ENCODE data around the gene KIF5C.

KIF5C gene

DNA sequence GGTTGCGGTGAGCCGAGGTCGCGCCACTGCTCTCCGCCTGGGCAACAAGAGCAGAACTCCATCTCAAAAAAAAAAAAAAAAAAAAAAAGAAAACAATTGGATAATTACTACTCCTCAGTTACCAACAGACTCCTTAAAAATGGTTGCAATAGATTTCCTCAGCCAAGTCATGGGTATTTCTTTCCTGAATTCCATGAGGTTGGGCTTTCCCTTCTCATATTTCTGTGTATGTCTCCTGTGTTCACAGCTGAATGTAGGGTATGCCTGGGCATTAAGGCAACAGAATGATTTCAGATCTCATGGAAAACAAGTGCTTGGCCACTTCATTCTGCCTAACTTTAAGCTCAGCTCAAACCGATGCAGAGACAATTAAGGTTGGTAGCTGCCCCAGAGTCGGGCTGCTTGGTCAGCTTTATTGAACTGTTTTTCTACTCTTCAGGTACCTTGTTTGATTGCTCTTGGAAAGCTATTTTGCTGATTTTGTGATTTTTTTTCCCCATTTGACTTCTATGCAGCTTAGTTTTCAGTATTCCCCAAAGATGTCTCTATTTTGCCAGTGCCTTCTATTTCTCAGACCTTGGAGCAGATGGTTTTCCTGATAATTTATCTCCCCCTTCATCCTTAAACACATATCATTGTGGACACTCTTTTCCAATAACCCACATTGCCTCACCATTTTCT, 24.8 kb downstream of the KIF5C start:
- H3K4me3 ChIP-seq (replicated peaks; ENCODE audit: low read depth, low read length) = no peak overlapping the region
- DNase-seq (ENCODE audit: extremely low read depth, low read depth) = no peak
- TF ChIP-seq, protein P1, sequence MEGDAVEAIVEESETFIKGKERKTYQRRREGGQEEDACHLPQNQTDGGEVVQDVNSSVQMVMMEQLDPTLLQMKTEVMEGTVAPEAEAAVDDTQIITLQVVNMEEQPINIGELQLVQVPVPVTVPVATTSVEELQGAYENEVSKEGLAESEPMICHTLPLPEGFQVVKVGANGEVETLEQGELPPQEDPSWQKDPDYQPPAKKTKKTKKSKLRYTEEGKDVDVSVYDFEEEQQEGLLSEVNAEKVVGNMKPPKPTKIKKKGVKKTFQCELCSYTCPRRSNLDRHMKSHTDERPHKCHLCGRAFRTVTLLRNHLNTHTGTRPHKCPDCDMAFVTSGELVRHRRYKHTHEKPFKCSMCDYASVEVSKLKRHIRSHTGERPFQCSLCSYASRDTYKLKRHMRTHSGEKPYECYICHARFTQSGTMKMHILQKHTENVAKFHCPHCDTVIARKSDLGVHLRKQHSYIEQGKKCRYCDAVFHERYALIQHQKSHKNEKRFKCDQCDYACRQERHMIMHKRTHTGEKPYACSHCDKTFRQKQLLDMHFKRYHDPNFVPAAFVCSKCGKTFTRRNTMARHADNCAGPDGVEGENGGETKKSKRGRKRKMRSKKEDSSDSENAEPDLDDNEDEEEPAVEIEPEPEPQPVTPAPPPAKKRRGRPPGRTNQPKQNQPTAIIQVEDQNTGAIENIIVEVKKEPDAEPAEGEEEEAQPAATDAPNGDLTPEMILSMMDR (IDR thresholded peaks at IDR 0.05; ENCODE audit: low read depth, low read length, missing control alignments) = no peak

DNA sequence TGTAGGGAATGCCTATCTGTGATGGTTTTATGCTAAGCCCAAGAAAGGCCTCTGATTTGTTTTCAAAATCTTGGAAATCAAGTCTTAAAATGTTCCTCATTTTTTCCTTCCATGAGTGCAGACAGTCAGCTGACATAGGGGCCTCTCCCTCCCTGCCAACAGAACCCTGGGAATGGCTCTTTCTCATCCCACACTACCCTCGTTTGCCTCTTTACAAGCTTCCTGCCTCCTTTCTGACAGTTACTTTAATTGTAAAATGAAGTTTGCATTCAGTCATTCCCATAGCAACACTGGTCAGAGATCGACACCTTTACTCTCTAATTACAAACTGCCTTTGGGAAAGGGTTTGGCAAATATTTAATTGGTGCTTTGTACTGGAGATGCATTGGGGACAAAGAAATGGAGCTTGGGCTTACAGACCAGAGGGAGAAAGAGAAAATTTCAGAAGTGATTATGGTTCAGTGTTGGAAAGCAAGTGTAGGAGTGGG, 25.4 kb downstream of the KIF5C start:
- DNase-seq (ENCODE audit: extremely low read depth, low read depth) = no peak
- TF ChIP-seq, protein P1 (IDR thresholded peaks at IDR 0.05; ENCODE audit: low read depth, low read length, missing control alignments) = no peak
- H3K4me3 ChIP-seq (replicated peaks; ENCODE audit: low read depth, low read length) = no peak overlapping the region

DNA sequence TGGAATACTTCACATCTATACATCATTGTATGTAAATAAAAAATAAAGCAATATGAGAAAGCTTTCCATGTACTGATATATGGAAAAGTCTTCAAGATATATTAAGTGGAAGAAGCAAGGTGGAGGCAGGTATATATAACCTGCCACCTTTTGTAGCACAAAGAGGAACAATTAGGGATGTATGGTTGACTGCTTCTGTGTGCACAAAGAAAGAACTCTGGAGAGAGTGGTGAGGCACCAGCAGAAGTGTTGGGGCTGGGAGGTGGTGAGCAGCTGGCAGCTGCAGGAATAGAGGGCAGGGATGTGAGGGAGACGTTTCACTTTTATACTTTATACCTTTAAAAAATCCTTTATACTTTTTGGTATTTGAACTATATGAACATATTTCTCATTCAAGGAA, 26.1 kb downstream of the KIF5C start:
- DNase-seq (ENCODE audit: extremely low read depth, low read depth) = no peak
- H3K4me3 ChIP-seq (replicated peaks; ENCODE audit: low read depth, low read length) = no peak overlapping the region
- TF ChIP-seq, protein P1 (IDR thresholded peaks at IDR 0.05; ENCODE audit: low read depth, low read length, missing control alignments) = no peak

DNA sequence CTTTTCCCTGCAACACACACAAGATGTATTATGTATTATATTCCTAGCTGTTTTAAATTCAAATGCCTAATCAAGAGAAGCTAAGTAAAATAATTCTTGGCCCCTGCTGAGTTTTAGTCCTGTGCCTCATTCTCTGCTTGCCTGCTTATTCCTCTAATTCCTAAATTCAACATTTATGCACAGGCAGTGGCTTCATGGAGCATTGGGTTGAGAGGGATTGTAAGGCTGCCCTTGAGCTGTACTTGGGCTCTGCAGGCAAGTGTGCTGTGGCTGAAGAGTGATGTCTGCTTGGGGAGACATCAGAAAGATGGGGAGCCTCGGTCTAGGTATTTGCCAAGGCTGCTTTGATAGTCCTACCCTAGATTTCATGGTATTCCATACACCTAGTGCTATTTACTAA, 27.8 kb downstream of the KIF5C start:
- H3K4me3 ChIP-seq (replicated peaks; ENCODE audit: low read depth, low read length) = no peak overlapping the region
- TF ChIP-seq, protein P1 (IDR thresholded peaks at IDR 0.05; ENCODE audit: low read depth, low read length, missing control alignments) = no peak
- DNase-seq (ENCODE audit: extremely low read depth, low read depth) = no peak

DNA sequence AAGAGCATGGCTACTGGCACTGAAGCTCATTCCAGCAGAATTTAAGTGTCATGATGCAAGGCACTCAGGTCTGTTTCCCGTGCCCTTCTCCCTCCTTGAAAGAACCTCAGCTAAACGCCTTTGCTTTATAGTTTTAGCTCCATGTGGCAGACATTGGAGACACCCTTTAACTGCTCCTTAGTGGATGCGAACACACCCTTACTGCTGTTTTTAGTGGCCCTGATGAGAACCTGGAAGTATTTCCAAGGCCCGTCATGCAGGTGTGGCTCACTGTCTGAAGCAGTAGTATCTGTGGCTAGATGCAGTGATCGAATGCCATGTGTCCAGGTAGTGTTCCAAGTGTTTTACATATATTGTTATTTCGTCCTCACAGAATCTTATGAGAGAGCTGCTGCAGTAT, 28.3 kb downstream of the KIF5C start:
- H3K4me3 ChIP-seq (replicated peaks; ENCODE audit: low read depth, low read length) = no peak overlapping the region
- TF ChIP-seq, protein P1 (IDR thresholded peaks at IDR 0.05; ENCODE audit: low read depth, low read length, missing control alignments) = no peak
- DNase-seq (ENCODE audit: extremely low read depth, low read depth) = no peak

DNA sequence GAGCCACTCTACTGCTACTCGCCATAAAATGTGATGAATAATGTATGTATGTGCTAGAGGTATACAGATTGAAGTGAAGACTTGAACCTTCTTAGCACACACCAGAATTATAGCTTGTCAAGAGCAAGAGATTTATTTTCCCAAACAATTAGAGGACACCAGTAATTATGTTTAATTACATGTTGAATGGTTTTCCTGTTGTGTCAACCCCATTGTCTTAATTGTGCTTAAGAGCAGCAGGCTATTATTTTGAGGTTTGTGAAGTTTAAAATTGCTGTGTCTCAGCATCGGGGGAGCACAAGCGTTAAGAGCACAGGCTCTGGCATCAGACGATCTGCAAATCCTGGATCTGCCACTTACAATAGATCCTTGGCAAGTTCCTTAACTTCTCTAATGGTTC, 29.0 kb downstream of the KIF5C start:
- TF ChIP-seq, protein P1 (IDR thresholded peaks at IDR 0.05; ENCODE audit: low read depth, low read length, missing control alignments) = no peak
- DNase-seq (ENCODE audit: extremely low read depth, low read depth) = no peak
- H3K4me3 ChIP-seq (replicated peaks; ENCODE audit: low read depth, low read length) = no peak overlapping the region

DNA sequence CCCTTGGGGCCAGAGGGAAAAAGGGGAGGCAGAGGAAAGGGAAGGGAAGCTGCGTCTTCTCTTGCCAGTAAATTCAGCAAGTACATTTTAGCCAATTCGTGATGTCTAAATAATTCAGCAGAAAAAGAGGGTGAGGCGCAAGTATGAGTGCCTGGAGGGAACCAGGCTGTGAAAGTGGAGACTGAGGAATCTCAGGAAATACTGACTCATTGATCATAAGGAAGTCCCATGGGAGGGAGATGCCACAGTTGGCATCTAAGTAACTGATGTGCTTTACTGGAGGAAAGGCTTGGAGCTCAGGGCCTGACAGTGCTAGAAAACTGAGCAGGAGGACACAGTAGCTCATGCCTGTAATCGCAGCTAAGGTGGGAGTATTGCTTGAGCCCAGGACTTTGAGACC, 31.1 kb downstream of the KIF5C start:
- H3K4me3 ChIP-seq (replicated peaks; ENCODE audit: low read depth, low read length) = no peak overlapping the region
- TF ChIP-seq, protein P1 (IDR thresholded peaks at IDR 0.05; ENCODE audit: low read depth, low read length, missing control alignments) = no peak
- no peak for DNase-seq (ENCODE audit: extremely low read depth, low read depth)
